H1 (cell line): ENCODE measurements around the gene FOXS1.

Experiments
- ASH2L ChIP-seq: fragments of 200-600, 300-600 bp; sonication (generic); IDR thresholded peaks from one replicate; pipeline ENCODE4 v1.7.1; 2017; ENCODE audit warnings: low read length
- ATF3 ChIP-seq: IDR thresholded peaks from 2 replicates; pipeline ENCODE4 v1.6.1; 2011; ENCODE audit warnings: low read depth, mild to moderate bottlenecking, low read length; ENCODE audit not compliant: insufficient read depth
- CHD2 ChIP-seq: IDR thresholded peaks from 2 replicates; pipeline ENCODE4 v1.6.1; 2012; ENCODE audit warnings: low read length, improper control_type of control experiment
- CREB1 ChIP-seq: IDR thresholded peaks from 2 replicates; pipeline ENCODE4 v1.6.1; 2012; ENCODE audit warnings: inconsistent platforms
- CTCF ChIP-seq, 3 experiments: IDR thresholded peaks; 1 replicate in 2 of 3; 2 replicates in 1 of 3; pipeline versions ENCODE4 v1.5.1 to v1.6.1; 2011; ENCODE audit warnings: low read length in 3 of 3, mild to moderate bottlenecking in 3 of 3, inconsistent platforms in 2 of 3, low read depth in 1 of 3, moderate library complexity in 1 of 3; ENCODE audit not compliant: insufficient read depth in 1 of 3; ENCODE audit errors: control extremely low read depth in 1 of 3
- EP300 ChIP-seq, 2 experiments: IDR thresholded peaks; 1 replicate in 1 of 2; 2 replicates in 1 of 2; pipeline ENCODE4 v1.6.1; 2011 to 2012; ENCODE audit warnings: low read depth in 2 of 2, low read length in 2 of 2, mild to moderate bottlenecking in 2 of 2, borderline replicate concordance in 1 of 2, inconsistent platforms in 1 of 2, moderate library complexity in 1 of 2
- EZH2 ChIP-seq: fragments of 200-600 bp; sonication (generic); IDR thresholded peaks from 2 replicates; pipeline ENCODE4 v1.7.1; 2012; ENCODE audit warnings: low read depth, mild to moderate bottlenecking, moderate library complexity, low read length, inconsistent platforms; ENCODE audit not compliant: severe bottlenecking
- FOSL1 ChIP-seq: IDR thresholded peaks from 2 replicates; pipeline ENCODE4 v1.6.1; 2011; ENCODE audit warnings: mild to moderate bottlenecking, low read depth, low read length, moderate library complexity; ENCODE audit not compliant: insufficient read depth
- MAX ChIP-seq: IDR thresholded peaks from 2 replicates; pipeline ENCODE4 v1.6.1; 2012; ENCODE audit warnings: inconsistent platforms
- POLR2A ChIP-seq, 2 experiments: IDR thresholded peaks; 1 replicate in 1 of 2; 2 replicates in 1 of 2; pipeline ENCODE4 v1.6.1; 2011; ENCODE audit warnings: low read depth in 2 of 2, low read length in 2 of 2, mild to moderate bottlenecking in 2 of 2; ENCODE audit errors: control extremely low read depth in 1 of 2
- POLR2AphosphoS5 ChIP-seq: IDR thresholded peaks from 2 replicates; pipeline ENCODE4 v1.6.1; 2011; ENCODE audit warnings: low read depth, low read length
- RFX5 ChIP-seq: IDR thresholded peaks from 2 replicates; pipeline ENCODE4 v1.6.1; 2011; ENCODE audit warnings: low read depth, low read length, improper control_type of control experiment, borderline replicate concordance
- TBP ChIP-seq: IDR thresholded peaks from 2 replicates; pipeline ENCODE4 v1.6.1; 2011; ENCODE audit warnings: low read depth, low read length, improper control_type of control experiment
- ZNF274 ChIP-seq: IDR thresholded peaks from 2 replicates; pipeline ENCODE4 v1.7.0; 2012; ENCODE audit warnings: low read length, borderline replicate concordance; ENCODE audit errors: extremely low read depth

GRCh38 chr20:31856516-31856915 lies 11.1 kb upstream of the FOXS1 start:
- no peak for TF ChIP-seq TBP
- no peak for TF ChIP-seq EZH2
- no peak for TF ChIP-seq CTCF (IDR thresholded peaks at IDR 0.05; ENCODE audit: control extremely low read depth in 1 of 3, insufficient read depth in 1 of 3, low read depth in 1 of 3, low read length in 3 of 3)
- no peak for TF ChIP-seq ATF3
- no peak for TF ChIP-seq POLR2AphosphoS5
- no peak for TF ChIP-seq MAX
- TF ChIP-seq ASH2L = no peak
- TF ChIP-seq CREB1 = no peak
- TF ChIP-seq ZNF274 = no peak
- TF ChIP-seq CHD2 = no peak
- TF ChIP-seq FOSL1 = no peak
- TF ChIP-seq EP300 (IDR thresholded peaks at IDR 0.05; ENCODE audit: borderline replicate concordance in 1 of 2, low read depth in 2 of 2, low read length in 2 of 2) = no peak
- TF ChIP-seq POLR2A (IDR thresholded peaks at IDR 0.05; ENCODE audit: control extremely low read depth in 1 of 2, low read depth in 2 of 2, low read length in 2 of 2) = no peak
- TF ChIP-seq RFX5 = no peak
